ENCODE data around the gene MRPS21. TPM values are rescaled to one million over a fixed set of nuclear protein-coding genes. Genes with fewer than 3 reads are reported as not detected.

Gene MRPS21
- total and polyA plus RNA-seq, 4 donors: 51.6 to 111 (median 92.4) TPM

DNA sequence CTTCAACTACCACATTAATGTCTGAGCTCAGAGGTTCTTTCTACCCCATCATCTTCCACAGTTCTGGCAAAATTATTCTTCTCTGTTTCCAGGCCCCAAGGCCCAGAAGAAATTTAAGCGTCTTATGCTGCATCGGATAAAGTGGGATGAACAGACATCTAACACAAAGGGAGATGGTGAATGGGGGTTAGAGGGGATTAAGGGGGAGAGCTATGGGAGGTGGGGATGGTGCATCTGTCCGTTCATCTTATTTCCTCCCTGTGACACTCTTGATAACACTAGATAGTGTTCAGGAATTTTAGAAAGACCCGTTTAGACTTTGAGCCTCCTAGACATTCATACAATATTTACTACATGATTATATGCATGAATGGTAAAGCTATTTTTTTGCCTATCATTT lies 52.7 kb downstream of the MRPS21 start:
- Histone ChIP-seq H3K9me3 (ENCODE audit: control insufficient read depth, insufficient read depth, low read length) (no peaks in the 10 kb centered on the region), H3K27ac (ENCODE audit: low read depth, low read length) (no peak overlapping the region), H3K27me3 (ENCODE audit: control insufficient read depth, insufficient read depth, low read length) (no peaks in the 10 kb centered on the region), H3K36me3 (ENCODE audit: control insufficient read depth, insufficient read depth, low read length) (peaks cover 55% of the 10 kb centered on the region), H3K4me3 (ENCODE audit: low read depth, low read length) (no peak overlapping the region), H3K4me1 (ENCODE audit: control insufficient read depth, insufficient read depth, low read length) (no peaks in the 10 kb centered on the region)
- DNase-seq (ENCODE audit: low read depth in 4 of 6, low spot score in 6 of 6): no peak
- WGBS (ENCODE audit: insufficient coverage): no CpG with 5 or more reads among the region's 4 CpGs

DNA sequence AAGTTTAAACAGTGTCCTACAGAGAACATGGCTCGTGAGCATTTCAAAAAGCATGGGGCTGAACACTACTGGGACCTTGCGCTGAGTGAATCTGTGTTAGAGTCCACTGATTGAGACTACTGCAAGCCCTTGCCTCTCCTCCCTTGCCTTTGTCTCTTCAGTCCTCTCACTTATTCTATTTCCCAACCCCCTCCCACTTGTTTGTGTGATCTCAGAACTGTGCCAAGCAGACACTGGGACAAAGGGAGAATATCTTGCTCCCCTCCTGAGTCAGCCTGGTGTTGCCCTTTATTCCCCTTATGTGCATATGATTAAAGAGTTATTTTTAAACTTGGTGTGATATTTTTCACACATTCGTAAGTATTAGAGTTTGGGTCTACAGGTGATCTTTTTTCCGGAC lies 59.2 kb downstream of the MRPS21 start:
- Histone ChIP-seq H3K36me3 (ENCODE audit: control insufficient read depth, insufficient read depth, low read length) (peaks cover 40% of the 10 kb centered on the region), H3K27ac (ENCODE audit: low read depth, low read length) (no peak overlapping the region)
- 86% methylated on average over 1 of the region's 4 CpGs for WGBS (ENCODE audit: insufficient coverage)

More for the DNA sequence above, 59.2 kb downstream of the MRPS21 start:
- Histone ChIP-seq H3K4me1 (ENCODE audit: control insufficient read depth, insufficient read depth, low read length) (no peaks in the 10 kb centered on the region), H3K9me3 (ENCODE audit: control insufficient read depth, insufficient read depth, low read length) (no peaks in the 10 kb centered on the region), H3K27me3 (ENCODE audit: control insufficient read depth, insufficient read depth, low read length) (no peaks in the 10 kb centered on the region), H3K4me3 (ENCODE audit: low read depth, low read length) (no peak overlapping the region)
- no peak for DNase-seq (ENCODE audit: low read depth in 4 of 6, low spot score in 6 of 6)

Other genes with a start within 250 kb of the MRPS21 start
- 100 to 1,000 TPM in 1 of 2 donors, 10 to 100 TPM in 1; 67.4 to 102 TPM for gene VPS45, start 226.1 kb upstream of the MRPS21 start, total RNA-seq
- 10 to 100 TPM; 75.8 to 78.8 TPM for gene VPS45, start 226.1 kb upstream of the MRPS21 start, polyA plus RNA-seq (ENCODE audit: insufficient read length in 2 of 2)
- 10 to 100 TPM; 38.4 to 47.0 TPM for gene PLEKHO1, start 143.9 kb upstream of the MRPS21 start, total RNA-seq
- 100 to 1,000 TPM in 1 of 2 donors, 10 to 100 TPM in 1; 93.8 to 102 TPM for gene PLEKHO1, start 143.9 kb upstream of the MRPS21 start, polyA plus RNA-seq (ENCODE audit: insufficient read length in 2 of 2)
- gene ANP32E, start 57.7 kb upstream of the MRPS21 start, total RNA-seq: 10 to 100 TPM; 29.4 to 42.8 TPM
- gene ANP32E, start 57.7 kb upstream of the MRPS21 start, polyA plus RNA-seq (ENCODE audit: insufficient read length in 2 of 2): 10 to 100 TPM; 47.5 to 67.8 TPM
- 10 to 100 TPM; 11.1 to 33.7 TPM for gene CA14, start 36.1 kb upstream of the MRPS21 start, total RNA-seq
- 10 to 100 TPM; 41.5 to 55.1 TPM for gene CA14, start 36.1 kb upstream of the MRPS21 start, polyA plus RNA-seq (ENCODE audit: insufficient read length in 2 of 2)
- 100 to 1,000 TPM in 1 of 2 donors, 10 to 100 TPM in 1; 63.1 to 121 TPM for gene APH1A, start 24.8 kb upstream of the MRPS21 start, total RNA-seq
- 100 to 1,000 TPM; 156 TPM for gene APH1A, start 24.8 kb upstream of the MRPS21 start, polyA plus RNA-seq (ENCODE audit: insufficient read length in 2 of 2)
- gene C1orf54, start 21.1 kb upstream of the MRPS21 start, total RNA-seq: 10 to 100 TPM; 51.5 to 86.9 TPM
- gene C1orf54, start 21.1 kb upstream of the MRPS21 start, polyA plus RNA-seq (ENCODE audit: insufficient read length in 2 of 2): 10 to 100 TPM; 32.5 to 38.3 TPM
- gene CIART, start 11.3 kb upstream of the MRPS21 start, total RNA-seq: 10 to 100 TPM in 1 of 2 donors, 1 to 10 TPM in 1; 4.3 to 14.7 TPM
- gene CIART, start 11.3 kb upstream of the MRPS21 start, polyA plus RNA-seq (ENCODE audit: insufficient read length in 2 of 2): 10 to 100 TPM; 11.0 to 14.1 TPM
- gene PRPF3, start 27.7 kb downstream of the MRPS21 start, total RNA-seq: 10 to 100 TPM; 39.0 to 77.2 TPM
- gene PRPF3, start 27.7 kb downstream of the MRPS21 start, polyA plus RNA-seq (ENCODE audit: insufficient read length in 2 of 2): 10 to 100 TPM; 52.8 to 86.8 TPM
- gene RPRD2, start 70.3 kb downstream of the MRPS21 start, total RNA-seq: 10 to 100 TPM; 17.0 to 23.7 TPM
- 10 to 100 TPM; 33.9 to 35.9 TPM for gene RPRD2, start 70.3 kb downstream of the MRPS21 start, polyA plus RNA-seq (ENCODE audit: insufficient read length in 2 of 2)
- gene TARS2, start 193.6 kb downstream of the MRPS21 start, total RNA-seq: 10 to 100 TPM; 22.7 to 23.4 TPM
- 10 to 100 TPM; 32.3 to 45.9 TPM for gene TARS2, start 193.6 kb downstream of the MRPS21 start, polyA plus RNA-seq (ENCODE audit: insufficient read length in 2 of 2)
- 1 to 10 TPM; 2.1 to 9.2 TPM for gene ECM1, start 214.2 kb downstream of the MRPS21 start, total RNA-seq
- gene ECM1, start 214.2 kb downstream of the MRPS21 start, polyA plus RNA-seq (ENCODE audit: insufficient read length in 2 of 2): 10 to 100 TPM; 16.3 to 20.4 TPM
- 1 to 10 TPM in 1 of 2 donors, not detected in 1; 1.2 TPM for gene FALEC, start 221.9 kb downstream of the MRPS21 start, total RNA-seq
- gene FALEC, start 221.9 kb downstream of the MRPS21 start, polyA plus RNA-seq (ENCODE audit: insufficient read length in 2 of 2): 1 to 10 TPM; 1.4 to 1.6 TPM